GM12865 (cell line): ENCODE data around the gene MYO18B.

Experiments
- DNase-seq: peaks from one replicate; pipeline ENCODE4 v3.0.0; 2010; ENCODE audit warnings: low read depth
- H3K4me3 ChIP-seq: 2 replicates; pipeline ENCODE4 v1.5.1; 2011; ENCODE audit warnings: mild to moderate bottlenecking, low read depth, low read length, control low read depth
- CTCF ChIP-seq: IDR thresholded peaks from 2 replicates; pipeline ENCODE4 v1.5.1; 2011; ENCODE audit warnings: low read length, control low read depth, low read depth, inconsistent platforms; ENCODE audit not compliant: insufficient read depth; ENCODE audit errors: missing control alignments

Gene MYO18B

DNA sequence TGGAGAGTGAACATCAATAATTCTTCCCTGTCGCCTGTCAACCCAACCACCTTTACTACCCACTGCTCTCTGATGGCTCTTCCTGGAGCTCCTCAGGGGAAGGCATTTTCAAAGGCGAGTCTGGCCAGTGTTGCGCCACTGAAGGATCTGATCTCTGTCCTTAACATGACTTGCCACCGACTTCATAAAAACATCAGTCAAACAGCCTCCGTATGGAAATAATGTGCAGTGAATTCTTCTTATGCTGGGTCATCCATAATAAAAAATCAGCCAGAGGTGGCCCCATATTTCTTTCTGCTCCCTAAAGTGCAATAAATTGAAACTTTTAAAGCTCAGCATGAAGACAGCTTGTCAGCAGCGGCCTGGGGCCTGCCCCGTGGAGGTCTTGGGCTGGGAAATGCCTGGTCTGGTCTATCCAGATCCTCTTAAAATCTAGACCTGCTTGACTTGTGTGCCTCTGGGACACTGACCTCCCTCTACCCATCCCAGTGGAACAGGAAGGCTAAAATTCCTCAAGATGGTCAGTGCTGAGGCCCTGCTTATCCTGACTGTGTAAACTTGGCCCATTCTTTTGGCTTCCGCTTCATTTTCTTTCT lies 199.5 kb downstream of the MYO18B start:
- no peak for DNase-seq
- no peak for TF ChIP-seq CTCF
- H3K4me3 ChIP-seq: no peak overlapping the region

DNA sequence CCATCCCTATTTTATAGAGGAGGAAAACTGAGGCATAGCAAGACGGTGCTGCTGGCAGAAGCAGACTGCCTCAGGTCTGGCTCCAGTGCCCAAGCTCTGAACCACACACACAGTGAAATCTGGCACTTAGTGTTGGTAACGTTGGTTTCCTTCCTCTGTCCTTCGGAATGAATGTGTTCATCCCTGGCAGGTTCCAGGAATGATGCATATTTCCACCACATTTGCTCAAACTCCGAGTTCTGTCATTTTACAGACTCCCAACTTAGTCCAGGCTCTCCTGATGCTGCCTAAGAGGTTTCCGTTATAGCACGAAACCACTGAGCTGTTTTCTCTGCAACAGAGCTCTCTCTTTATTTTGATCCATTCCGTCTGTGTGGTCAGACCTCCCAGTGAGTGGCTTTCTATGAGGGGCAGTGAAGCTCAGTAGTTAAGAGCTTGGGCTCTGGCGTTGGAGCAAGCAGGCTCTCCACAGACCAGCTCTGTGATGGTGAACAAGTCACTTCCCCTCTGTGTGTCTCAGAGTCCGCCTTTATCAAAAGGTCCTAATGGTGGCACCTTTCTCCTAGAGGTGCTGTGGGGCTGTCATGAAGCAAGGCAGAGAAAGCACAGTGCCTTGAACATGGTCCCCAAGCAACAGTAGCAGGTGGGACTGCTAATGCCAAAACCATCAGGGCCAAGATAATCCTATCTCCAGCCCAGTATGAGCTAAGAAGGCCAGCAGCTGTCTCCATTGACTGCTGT lies 200.3 kb downstream of the MYO18B start:
- H3K4me3 ChIP-seq: no peak overlapping the region
- no peak for DNase-seq
- TF ChIP-seq CTCF: no peak

GRCh38 chr22:25942856-25943411 lies 200.9 kb downstream of the MYO18B start:
- DNase-seq: no peak
- no peak for TF ChIP-seq CTCF
- no peak overlapping the region for H3K4me3 ChIP-seq

- peak; percentile 75 for DNase-seq
- H3K4me3 ChIP-seq: peak overlapping the region; percentile 41
- no peak for TF ChIP-seq CTCF
Measured at GRCh38 chr22:25950111-25950510, 208.1 kb downstream of the MYO18B start.

- H3K4me3 ChIP-seq: no peak overlapping the region
- DNase-seq: no peak
- TF ChIP-seq CTCF: no peak
Measured at GRCh38 chr22:25953276-25953675, 211.3 kb downstream of the MYO18B start.

- no peak overlapping the region for H3K4me3 ChIP-seq
- TF ChIP-seq CTCF: no peak
Measured at GRCh38 chr22:25953919-25954318, 211.9 kb downstream of the MYO18B start.

More at GRCh38 chr22:25953919-25954318, 211.9 kb downstream of the MYO18B start:
- DNase-seq: no peak
